EL (cell line): ENCODE data around the gene FRMD4A.
"Not testable (repeated sequence)": the region's sequence is repeated elsewhere in the genome, so short reads cannot be mapped to it uniquely, and the experiment has no call there.

ENCODE experiments used
- DNase-seq: peaks from one replicate; pipeline ENCODE4 v3.0.0-alpha.2; 2016

The FRMD4A gene

DNA sequence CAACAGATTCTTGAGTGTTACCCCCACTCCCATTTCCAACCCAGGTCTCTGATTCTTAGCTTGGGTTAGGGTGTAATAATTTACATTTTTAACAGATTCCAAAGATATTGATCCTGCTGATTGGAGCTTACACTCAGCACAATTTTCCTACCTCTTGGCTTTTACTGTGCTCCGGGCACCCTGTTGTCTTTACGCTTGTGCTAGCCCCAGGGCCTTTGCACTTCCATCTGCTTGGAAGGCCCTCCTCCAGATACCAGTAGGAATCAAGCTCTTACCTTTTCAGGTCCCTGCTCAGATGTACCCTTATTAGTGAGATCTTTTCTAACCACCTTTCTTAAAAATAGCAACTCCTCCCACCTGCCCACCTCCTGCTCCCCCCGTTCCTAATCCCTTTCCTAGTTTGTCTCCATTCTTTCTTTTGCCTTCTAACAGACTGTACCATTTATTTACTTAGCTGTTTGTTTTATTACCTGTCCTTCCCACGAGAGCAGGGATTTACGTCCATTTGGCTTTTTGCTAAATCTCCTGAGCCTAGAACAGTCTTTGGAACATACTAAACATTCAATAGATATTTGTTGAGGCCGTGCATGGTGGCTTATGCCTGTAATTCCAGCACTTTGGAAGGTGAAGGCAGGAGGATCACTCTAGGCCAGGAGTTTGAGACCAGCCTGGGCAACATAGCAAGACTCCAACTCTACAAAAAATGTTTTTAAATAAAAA is 427.7 kb downstream of the FRMD4A start:
- no peak for DNase-seq

DNA sequence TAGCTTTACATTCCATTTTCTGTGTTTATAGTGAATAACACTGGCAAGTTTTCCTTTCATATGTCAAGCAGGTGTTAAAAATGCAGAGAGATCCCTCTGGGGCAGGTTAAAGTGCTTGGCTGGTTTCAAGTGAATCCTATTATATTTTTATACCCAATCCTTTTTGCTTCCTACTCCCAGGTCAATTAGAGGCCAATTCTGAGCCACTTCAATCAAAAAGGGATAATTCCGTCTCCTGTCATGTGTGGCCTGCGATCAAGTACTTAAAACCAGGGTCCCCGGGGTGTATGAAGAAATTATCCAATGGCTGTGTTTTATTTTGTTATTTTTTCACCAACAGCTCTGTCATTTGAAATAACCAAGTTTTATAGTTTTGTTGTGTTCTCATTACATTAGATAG is 430.8 kb downstream of the FRMD4A start:
- no peak for DNase-seq

DNA sequence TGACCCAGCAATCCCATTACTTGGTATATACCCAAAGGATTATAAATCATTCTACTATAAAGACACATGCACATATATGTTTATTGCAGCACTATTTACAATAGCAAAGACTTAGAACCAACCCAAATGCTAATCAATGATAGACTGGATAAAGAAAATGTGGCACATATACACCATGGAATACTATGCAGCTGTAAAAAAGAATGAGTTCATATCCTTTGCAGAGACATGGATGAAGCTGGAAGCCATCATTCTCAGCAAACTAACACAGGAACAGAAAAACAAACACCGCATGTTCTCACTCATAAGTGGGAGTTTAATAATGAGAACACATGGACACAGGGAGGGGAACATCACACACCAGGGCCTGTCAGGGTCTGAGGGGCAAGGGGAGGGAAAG is 434.6 kb downstream of the FRMD4A start:
- DNase-seq = not testable (repeated sequence)

DNA sequence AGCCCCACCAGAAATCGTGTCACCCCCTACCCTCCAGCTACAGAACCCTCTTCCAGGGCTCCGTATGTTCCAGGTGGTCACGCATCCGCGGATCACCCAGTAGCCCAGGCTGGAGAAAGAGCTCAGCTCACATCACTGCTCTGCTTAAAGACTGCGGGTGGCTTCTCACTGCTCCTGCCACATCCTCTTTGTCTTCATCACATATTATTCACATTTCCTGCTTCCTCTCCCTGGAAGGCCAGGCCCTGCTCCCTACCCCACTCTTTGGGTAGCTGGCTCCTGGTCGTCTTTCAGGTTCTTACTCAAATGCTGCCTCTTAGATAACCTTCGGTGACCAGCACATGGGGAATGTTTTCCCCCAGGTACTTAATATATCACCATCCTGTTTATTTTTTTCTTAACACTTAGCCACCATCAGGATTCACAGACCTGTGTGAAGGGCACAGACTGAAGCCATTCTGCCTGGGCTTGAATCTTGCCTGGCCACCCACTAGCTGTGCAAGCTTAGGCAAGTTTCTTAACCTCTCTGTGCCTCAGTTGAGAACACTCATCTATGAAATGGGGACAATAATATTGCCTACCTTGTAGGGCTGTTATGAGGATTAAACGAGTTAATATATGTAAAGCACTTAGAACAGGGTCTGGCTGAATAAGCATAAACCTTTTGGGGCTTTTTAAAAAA is 436.2 kb downstream of the FRMD4A start:
- DNase-seq = peak; percentile 56

DNA sequence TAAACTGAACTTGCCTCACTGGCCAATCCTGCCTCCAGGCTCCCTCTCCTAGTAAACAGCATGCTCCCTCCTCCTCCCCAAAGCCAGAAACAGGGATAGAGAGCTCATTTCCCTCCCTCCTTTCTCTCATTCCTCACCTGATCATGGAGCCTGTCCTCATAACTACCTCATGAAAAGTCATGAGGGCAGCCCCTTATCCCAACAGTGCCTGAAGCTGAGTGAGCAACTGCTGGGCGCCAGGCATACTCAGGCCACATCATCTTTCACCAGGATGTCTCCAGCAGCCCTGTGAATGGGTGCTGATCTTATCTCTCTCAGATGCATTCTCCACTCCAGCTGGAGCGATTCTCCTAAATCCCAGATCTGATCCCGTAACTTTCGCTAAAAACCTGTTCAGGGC is 436.8 kb downstream of the FRMD4A start:
- peak; percentile 78 for DNase-seq

DNA sequence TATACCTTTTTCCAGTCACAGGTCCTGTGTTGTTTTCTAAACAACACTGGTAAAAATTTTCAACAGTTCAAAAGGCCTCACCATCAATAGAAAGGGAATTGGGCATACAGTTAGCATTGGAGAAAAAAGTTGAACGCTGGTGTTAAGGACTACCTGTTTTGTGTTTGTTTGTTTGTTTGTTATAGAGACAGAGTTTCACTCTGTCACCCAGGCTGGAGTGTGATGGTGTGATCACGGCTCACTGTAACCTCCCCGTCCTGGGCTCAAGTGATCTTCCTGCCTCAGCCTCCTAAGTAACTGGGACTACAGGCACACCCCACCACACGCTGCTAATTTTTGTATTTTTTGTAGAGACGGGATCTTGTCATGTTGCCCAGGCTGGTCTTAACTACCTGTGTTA is 437.9 kb downstream of the FRMD4A start:
- DNase-seq = no peak

DNA sequence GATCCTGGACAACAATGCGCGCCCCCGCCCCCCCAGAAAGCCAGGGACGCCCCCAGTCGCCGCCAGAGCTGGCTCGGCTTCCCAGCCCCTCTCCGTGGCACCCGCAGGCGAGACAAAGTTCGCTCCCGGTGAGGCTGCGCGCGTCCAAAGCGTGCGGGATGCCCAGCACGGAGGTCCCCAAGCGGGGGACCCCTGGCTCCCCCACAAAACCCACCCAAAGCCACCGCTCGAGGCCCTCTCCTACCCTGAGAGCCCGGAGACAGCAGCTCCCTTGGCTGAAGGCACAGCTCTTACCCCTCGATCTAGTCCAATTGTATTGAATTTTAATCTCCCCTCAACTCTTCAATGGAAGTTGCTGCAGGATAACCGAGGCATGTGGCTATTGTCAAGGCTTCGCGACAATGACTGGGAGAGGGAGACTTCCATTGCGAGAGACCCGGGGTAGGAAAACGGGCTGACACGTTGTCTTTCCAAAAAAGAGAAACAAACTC is 438.7 kb downstream of the FRMD4A start:
- DNase-seq = no peak

DNA sequence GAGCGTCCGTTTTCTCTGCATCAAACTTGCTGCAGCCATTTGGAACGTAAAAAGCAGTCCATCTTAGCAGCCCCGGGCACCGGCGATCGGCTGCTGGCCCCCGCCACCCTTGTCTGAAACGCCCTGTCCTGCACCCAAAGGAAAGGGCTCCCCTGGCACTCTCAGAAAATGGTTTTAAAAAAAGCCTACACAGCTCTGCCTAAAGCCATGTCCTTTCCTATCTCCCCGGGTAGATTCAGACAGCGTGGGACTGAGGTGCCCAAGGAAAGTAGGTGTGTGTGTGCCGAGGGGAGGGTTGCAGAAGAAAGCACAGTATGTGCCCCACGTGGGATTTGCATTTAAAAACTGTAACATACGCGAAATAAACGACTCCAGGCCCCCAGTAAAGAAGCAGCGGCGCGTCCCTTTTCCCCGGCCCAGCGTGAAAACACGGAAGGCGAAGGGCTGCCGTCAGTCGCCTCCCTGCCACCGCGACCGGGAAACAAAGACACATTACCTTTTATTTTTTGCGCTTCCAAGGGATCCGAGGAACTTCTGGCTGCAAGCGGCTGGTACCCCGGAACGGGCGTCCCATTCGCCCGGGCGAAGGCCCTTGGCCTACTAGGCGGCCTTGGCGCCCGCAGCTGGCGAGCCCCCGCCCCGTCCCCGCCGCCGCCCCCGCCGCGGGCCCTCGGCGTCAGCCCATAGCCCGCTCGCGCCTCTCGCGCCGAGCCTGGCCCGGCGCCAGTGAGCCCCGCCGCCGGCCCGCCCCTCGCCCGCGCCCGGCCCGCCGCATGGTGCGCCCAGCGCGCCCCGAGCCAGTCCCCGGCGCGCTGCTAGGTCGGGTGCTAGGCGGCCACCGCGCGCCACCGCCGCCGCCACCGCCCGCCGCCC is 439.4 kb downstream of the FRMD4A start:
- peak; percentile 48 for DNase-seq

DNA sequence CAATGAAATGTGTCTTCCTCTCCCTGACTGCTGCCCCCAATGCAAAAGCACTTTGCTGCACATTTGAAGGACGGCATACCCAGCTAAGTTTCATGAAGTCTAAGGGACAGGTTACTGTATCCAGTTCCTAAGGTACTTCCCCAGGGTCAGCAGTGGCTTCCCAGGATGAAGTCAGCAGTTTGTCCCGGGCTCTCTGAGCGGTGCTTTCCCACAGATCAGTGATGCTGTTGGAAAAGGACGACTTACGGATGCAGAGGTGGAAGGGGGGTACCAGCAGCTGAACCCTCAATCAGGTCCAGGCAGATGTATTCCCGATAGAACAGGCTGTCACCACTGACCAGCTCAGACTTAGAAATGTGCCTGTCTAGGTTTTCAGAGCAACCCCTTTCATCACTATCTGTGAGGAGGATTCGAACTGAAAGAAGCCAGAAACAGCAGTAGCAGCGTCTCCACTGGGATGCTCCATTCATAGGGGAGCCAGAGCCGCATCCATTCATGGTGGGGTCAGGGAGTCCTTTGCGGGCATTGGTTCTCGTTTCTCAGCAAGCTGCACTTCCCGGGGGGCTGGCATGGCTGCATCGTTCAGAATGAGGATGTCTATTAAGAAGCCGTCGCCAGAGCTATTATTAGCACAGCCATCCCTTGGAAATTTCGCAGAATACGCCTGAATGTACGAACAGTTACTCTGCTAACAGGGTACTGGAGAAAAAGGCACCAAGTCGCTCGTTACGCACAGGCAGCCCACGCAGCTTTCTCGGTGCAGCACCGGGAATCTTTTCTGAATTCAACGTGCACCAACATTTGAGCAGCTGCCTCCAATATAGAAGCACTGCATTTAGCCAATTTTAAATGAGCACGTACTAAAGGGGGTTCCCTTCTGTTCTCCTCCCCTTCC is 440.2 kb downstream of the FRMD4A start:
- peak; percentile 48 for DNase-seq

DNA sequence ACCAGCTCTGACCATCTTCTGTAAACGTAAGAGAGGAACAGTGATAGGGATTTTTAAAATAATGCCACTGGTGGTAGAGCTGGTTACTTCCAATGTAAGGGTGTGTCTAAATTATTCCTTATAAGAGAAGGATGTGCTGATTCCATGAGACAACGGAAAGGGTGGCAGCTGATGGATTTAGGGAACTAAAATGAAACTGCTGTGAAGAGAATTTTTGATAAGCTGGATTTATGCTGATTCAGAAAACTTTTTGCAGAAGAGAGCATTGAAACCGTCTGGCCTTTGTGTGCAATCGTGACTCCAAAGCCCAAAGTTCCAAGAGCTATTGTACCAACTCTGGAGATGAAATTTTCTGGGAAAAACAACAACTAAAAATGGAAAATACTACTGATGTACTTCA is 443.0 kb downstream of the FRMD4A start:
- no peak for DNase-seq

DNA sequence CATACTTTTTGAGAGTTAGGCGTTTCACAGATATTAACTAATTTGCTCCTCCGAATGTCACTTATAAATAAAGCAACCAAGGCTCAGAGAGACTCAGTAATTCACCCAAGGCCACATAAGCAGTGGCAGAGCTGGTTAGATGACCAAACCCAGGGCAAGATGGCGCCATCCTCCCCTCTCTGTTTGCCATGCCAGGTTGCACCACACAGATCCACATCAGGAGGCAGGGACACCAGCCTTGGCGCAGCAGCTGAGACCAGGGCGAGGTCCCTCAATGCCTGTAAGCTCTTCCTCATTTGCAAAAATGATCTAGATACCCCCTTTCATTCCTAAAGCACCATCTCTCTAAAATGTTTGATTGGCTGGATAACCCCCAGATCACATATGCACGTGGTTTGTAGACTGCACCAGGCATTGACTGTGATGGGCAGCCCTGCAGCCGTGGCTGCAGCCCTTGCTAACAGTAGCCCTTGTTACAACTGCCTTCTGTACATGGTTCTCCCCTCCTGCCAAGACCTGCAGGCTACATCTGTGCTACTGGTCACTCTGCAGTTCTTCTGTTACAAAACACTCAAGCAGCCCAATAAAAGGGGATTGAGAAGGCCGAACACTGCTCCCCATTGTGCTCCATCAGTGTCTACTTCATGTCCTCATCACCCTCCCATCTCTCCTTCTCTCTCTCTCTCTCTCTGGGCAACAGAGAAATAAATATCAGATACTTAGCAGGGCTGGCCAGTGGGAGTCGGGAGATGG is 445.3 kb downstream of the FRMD4A start:
- no peak for DNase-seq

DNA sequence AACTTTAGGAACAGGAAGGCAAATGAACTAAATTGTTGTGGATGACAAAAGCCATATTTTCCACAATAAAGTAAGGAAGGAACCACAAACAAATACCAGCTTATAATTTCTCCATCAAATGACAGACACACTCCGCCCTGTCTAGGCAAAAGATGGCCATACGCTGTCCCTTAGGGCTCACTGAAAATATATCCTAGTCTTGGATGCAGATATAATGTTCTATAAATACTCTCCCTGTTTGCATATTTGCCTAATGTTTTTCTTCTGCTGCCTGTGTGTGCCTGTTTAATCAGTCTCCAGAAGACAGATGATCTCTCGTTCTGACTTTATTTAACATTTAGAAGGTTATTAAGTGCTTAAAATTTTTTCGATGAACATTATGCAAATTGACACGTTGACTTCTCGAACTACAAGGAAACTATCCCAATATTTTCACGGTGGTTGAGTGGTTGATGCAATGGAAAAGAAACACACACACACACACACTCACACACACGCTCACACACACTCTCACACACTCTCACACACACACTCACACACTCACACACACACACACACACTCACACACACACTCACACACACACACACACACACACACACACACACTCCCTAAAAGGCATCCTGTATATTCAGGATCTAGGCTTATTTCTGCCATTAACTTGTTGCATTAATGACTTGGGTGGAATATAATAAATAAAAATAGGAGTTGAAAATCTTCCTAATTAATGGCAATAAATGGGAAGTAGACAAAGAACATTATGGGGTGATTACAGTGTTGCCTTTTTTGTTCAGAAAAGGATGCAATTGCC is 446.9 kb downstream of the FRMD4A start:
- DNase-seq = no peak

DNA sequence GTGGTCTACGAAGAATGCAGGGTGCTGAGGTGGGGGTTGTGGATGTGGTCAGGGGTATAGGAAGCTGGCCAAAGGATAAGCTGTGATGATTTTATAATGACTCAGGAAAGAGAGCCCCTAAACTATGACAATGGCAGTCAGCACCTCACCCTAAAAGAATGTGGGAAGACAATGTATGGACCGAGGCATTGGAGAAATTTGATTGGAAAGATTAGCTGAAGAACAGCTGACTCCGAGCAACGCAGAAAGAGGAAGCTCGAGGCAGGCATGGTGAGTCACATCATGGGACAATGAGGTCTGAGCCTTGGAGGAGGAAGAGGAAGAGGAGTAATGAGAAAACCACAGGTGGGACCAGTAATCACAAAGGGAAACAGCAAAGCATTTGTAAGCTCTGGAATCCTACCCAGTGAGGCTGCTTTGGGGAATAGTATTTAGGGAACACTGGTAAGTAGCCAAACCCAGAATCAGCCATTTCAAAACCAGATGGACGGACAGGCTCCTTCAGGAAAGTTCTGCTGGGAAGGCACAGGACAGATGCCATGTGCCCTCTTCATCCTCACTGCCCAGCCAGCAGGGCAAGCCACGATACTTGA is 448.5 kb downstream of the FRMD4A start:
- peak; percentile 100 for DNase-seq

DNA sequence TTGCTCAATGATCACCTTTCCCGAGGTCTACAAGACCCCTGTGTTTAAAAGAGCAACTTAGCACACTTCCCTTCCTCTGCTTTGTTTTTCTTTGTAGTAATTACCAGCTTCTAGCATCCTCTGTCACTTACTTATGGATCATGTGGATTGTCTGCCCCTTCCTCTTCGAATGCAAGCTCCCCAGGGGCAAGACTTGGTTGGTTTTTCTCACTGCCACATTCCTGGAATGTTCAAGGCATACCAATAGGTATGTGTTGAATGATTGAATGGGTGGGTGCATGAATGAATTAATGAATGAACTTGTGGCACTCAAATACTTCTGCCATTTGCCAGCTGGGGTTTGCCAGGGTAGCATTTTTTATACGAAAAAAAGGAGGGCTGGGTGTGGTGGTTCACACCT is 450.0 kb downstream of the FRMD4A start:
- no peak for DNase-seq

DNA sequence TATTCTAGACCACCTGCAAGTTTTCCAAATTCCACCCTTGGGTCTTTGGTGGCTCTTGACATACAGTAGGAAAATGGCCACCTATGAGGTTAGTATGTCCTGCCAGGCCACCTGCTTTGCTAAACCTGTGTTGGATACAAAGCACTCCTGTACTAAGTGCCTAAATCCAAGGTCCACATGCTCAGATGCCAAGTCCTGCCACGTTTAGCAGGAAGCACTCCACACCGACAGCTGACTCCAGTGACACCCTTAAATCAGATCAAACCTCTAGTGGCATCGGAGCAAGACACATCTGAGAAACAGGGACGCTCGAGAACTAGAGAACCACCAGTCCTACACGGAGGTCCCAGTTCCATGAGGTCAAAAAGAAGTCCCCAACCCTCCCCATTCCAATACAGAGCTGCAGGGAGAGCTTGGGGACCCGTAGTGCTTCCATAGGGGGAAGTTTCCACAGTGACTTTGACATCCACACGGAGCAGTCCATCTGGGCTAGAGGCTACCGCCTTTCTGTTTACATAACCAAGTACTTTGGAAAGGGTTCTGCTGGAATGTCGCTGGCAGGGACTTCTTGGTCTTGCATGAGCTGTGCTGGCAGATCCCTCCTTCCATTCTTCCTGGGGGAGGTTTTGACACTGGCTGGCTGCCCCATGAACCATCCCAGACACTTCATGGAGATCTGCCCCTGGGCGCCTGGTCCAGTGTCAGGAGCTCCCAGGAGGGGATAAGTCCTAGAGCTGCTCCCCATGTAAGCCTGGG is 453.4 kb downstream of the FRMD4A start:
- DNase-seq = peak; percentile 57

DNA sequence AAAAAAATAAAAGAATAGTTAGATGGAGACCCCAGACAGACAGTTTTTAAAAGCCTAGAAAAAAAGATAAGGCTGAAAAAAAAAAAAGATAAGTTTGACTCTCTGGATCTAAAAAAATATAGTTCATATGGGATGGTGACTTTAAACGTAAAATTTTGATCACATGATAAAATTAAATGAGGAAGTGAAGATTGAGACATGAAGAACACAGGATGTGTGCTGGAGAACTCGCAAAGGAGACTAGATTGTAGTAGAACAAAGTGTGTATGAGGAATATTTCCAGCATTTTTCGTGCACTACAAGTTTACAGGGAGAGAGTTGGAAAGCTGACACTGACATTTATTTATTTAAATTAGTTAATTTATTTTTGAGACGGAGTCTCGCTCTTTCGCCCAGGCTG is 457.5 kb downstream of the FRMD4A start:
- DNase-seq = no peak

DNA sequence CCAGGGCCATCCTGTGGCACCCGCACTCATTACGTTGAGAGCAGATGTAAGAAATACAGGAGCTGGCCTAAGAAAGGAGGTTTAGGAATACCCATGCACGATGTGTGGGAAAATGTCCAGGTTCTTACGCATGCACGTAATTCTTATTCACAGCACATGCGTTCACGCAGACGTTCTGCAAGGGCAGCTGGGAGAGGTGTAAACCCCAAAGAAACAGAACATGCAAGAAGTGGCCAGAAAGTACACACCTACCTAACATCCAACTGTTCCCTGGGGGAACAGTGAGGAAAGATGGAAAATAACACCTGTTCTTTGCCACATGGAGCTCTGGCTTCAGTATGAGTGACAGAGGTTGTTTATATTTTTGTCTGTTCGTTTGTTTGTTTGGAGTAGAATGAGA is 458.3 kb downstream of the FRMD4A start:
- no peak for DNase-seq

DNA sequence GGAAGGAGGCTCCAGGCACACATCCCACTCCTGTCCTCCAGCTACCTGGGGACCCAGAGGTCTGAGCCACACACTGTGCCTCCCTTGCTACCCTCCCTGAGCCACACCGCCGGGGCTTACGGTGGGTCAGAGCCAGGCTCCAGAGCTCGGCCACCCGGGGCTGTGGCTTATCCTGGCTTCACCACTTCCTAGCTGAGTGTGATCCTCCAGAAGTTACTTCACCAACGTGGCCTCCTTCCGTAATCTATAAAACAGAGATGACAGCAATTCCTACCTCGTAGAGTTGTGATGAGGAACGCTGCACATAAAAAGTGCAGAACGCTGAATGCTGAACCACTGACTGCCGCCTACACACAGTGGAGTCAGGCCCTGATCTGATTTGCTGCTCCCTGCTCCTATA is 458.9 kb downstream of the FRMD4A start:
- no peak for DNase-seq

DNA sequence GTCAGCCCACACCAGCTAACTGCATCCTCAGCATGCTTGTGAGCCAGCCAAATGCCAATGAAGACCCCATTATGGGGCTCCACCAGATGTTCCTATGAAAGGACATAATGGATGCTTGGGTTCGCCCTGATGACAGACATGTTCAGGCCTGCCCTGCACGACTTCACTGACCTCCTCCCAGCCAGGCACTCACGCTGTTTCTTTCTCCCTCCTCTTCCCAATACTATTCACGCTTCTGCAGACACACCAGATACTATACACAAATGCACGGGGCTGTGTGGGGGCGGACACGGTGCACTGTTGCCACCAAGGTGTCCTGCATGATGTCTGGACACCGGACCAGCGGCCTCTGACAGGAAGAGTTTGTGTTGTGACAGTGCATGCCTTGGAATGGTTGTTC is 459.7 kb downstream of the FRMD4A start:
- no peak for DNase-seq

DNA sequence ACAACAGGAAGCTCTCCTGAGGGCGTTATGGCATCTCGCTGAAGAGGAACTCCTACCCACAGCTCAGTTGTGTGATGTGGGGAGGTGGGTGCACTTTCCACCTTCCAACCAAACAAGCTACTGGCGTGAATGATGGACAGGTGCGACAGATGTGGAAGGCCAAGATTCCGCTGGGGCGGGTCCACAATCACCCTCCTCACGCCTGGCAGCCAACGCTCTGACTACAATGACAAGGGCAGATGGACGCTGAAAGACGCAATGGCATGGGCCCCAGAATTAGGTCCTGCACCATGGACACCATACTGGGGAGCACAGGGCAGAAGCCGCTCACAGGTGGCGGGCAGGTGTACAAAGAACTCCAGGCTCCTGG is 461.4 kb downstream of the FRMD4A start:
- no peak for DNase-seq
